GM19438 (cell line): ENCODE measurements around the gene TAS2R40.

Experiments used
- ATAC-seq: cut with Tn5 transposase; IDR thresholded peaks from one replicate; pipeline ENCODE4 v1.9.1; 2021; ENCODE audit warnings: low read depth; ENCODE audit not compliant: unreplicated experiment

TAS2R40 gene

DNA sequence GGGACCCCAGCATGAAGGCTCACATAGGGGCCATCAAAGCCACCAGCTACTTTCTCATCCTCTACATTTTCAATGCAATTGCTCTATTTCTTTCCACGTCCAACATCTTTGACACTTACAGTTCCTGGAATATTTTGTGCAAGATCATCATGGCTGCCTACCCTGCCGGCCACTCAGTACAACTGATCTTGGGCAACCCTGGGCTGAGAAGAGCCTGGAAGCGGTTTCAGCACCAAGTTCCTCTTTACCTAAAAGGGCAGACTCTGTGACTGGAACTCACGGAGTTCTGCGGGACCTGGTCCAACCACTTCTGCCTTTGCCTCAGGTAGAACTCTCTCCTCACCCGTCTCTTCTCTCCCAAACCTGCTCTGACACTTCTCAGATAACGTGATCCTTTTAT lies 945 bp downstream of the TAS2R40 start:
- ATAC-seq = no peak

GRCh38 chr7:143223784-143224183 lies 1.9 kb downstream of the TAS2R40 start:
- ATAC-seq = no peak

DNA sequence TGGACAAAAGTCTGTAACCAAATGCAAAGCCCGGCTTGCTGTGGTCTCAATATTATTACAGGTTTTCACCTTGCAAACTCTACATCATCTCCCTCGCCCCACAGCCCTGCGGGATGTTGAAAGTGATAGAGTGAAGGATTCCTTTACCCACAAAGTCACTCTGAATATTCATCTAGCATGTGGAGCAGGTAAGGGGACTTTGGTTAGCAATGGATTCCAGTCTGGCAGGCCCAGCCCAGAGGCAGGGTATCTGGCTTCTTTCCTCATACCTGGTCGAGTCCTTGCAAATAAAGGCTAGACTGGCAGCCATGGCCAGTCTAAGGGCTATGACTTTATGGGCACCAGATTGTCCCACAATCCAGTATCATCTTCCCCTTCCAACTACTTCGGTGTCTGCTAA lies 3.2 kb downstream of the TAS2R40 start:
- no peak for ATAC-seq

- no peak for ATAC-seq
These were observed 6.0 kb downstream of the TAS2R40 start for GRCh38 chr7:143227806-143228205.

DNA sequence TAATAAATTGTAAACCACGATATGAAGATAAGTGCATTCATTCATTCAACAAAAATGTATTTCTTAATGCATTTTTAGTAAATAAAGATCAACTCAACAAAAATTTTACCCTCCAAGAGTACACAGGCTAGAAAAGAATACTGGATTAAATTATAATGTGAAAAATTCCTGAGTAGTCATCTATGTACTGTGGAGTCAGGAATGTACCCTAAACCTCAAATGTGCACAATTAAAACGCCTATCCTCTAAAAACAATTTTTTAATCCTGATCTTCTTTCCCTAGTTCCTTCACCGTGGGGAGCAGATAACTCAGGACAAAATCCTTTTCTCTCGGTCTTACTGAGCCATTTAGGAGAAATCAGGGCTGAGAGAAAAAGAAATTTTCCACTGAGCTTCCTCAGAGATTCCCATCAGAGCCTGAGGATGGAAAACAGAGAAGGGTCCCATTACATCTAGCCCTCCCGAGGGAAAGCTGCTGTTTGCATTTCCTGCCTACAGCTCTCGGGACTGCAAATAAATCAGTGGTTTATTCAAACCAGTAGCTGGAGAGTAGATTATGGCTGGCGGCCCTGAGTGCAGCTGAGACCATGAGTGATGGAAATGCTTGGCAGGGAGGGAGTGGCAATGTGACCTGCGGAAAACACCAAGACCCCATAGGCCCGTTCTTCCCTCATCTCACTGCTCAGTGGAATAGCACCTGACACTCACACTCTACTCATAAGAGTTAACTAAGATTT lies 7.4 kb downstream of the TAS2R40 start:
- ATAC-seq = no peak

- ATAC-seq = no peak
These were observed 9.0 kb downstream of the TAS2R40 start for GRCh38 chr7:143230602-143231457.

DNA sequence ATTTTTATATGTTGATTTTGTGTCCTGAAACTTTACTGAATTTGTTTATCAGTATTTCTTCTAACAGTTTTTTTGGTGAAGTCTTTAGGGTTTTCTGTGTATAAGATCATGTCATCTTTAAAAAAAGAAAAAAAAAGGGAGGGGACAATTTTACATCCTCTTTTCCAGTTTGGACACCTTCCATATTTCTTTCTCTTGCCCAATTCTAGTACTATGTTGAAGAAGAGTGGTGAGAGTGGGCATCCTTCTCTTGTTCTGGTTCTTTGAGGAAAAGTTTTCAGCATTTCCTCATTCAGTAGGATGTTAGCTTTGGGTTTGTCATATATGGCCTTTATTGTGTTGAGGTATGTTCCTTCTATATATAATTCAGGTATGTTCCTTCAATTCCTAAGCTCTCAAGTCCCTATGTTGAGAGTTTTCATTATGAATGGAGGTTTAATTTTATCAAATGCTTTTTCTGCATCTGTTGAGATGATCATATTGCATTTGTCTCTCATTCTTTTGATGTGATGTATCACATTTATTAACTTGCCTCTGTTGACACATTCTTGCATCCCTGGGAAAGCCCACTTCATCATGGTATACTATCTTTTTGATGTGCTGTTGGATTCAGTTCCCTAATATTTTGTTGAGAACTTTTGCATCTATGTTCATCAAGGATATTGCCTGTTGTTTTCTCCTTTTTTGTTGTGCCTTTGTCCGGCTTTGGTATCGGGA lies 12.1 kb downstream of the TAS2R40 start:
- no peak for ATAC-seq

DNA sequence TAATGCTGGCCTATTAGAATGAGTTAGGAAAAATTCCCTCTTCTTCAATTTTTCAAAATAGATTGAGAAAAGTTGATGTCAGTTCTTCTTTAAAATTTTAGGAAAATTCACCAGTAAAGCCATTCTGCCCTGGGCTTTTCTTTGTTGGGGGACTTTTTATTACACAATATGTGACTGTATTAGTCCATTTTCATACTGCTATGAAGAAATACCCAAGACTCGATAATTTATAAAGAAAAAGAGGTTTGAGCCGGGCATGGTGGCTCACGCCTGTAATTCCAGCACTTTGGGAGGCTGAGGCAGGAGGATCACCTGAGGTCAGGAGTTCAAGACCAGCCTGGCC lies 12.7 kb downstream of the TAS2R40 start:
- ATAC-seq = no peak

DNA sequence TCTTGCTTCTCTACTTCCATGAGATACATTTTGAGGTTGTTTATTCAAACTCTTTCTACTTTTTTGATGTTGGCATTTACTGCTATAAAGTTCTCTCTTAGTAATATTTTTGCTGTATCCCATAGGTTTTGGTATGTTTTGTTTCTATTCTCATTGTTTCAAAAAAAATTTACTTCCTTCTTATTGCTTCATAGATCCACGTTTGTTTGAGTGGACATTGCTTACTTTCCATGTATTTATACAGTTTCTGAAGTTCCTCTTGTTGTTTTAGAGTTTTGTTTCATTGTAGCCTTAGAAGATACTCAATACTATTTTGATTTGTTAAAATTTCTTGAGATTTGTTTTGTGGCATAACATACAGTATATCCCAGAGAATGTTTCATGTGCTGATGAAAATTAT lies 13.7 kb downstream of the TAS2R40 start:
- ATAC-seq = no peak

DNA sequence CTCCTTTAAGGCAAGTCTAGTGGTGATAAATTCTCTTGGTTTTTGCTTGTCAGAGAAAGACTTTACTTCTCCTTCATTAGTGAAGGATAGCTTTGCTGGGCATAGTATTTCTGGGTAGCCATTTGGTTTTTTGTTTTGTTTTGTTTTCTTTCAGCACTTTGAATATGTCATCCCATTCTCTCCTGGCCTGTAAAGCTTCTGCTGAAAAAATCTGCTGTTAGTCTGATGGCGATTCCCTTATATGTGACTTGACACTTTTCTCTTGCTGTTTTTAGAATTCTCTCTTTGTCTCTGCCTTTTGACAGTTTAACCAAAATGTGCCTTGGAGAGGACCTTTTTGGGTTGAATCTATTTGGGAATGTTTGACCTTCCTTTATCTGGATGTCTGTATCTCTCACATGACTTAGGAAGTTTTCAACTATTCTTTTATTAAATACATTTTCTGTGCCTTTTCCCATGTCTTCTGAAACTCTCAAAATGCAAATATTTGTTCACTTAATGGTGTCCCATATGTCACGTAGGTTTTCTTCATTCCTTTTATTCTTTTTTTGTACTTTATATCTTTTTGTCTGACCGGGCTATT lies 14.7 kb downstream of the TAS2R40 start:
- ATAC-seq = no peak

GRCh38 chr7:143237366-143237765 lies 15.5 kb downstream of the TAS2R40 start:
- no peak for ATAC-seq

- ATAC-seq = no peak
These were observed 16.6 kb downstream of the TAS2R40 start for GRCh38 chr7:143238289-143238980.

GRCh38 chr7:143239813-143240212 lies 18.0 kb downstream of the TAS2R40 start:
- ATAC-seq = no peak

GRCh38 chr7:143240291-143241168 lies 18.7 kb downstream of the TAS2R40 start:
- peak; percentile 92 for ATAC-seq

- no peak for ATAC-seq
These were observed 20.5 kb downstream of the TAS2R40 start for GRCh38 chr7:143242306-143242705.

GRCh38 chr7:143243111-143243510 lies 21.3 kb downstream of the TAS2R40 start:
- no peak for ATAC-seq

- no peak for ATAC-seq
These were observed 21.8 kb downstream of the TAS2R40 start for GRCh38 chr7:143243614-143244013.

GRCh38 chr7:143244321-143244720 lies 22.5 kb downstream of the TAS2R40 start:
- ATAC-seq = no peak

DNA sequence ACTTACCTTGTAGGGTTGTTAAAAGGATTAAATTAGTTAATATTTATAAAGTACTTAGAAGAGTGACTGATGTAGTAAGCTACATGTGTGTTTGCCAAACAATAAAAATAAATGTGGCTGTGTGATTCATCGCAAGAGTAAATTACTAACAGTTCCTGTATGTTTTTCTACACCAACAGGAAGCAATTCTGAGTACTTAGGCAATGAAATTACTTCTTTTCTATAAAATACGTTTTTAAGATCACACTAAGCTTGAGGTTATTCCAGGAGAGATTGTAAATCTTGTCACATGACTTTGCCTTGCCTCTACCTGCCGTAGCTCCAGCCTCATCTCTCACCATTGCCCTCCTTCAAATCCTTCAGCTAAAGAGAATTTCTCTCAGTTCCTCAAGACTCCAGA lies 23.3 kb downstream of the TAS2R40 start:
- ATAC-seq = no peak
